Measurements from ENCODE around the gene MX2. TPM values are rescaled to one million over a fixed set of nuclear protein-coding genes. Genes with fewer than 3 reads are reported as not detected.

Gene MX2
- polyA plus RNA-seq, 2 donors: 4.2 to 5.7 TPM

DNA sequence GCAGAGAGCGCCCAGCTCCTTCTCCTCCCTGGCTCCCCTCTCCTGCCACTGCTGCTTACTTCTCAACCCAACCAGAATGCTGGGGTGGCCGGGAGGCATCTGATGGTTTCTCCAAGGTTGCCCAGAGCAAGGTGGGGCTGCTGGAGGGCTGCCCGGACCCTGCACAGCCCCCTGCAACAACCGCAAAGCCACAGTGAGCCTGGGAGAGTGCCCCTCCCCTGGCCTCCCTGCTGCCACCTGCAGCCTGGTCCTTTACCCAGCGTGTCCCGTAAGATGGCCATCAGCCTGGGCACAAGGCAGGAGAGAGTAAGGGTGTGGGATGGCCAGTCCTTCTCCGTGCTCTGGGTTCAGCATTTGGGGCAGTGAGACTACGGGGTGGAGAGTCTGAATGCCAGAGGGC, 17.0 kb downstream of the MX2 start:
- Histone ChIP-seq H3K36me3 (ENCODE audit: control insufficient read depth in 2 of 2, insufficient read depth in 2 of 2, low read length in 1 of 2) (peaks cover 0 to 6% of the 10 kb centered on the region in 2 donors), H3K27me3 (ENCODE audit: control insufficient read depth in 1 of 2, insufficient read depth in 2 of 2, low read length in 2 of 2) (no peaks in the 10 kb centered on the region), H3K27ac (ENCODE audit: low read depth in 2 of 2, low read length in 1 of 2) (no peak overlapping the region), H3K4me1 (ENCODE audit: control insufficient read depth in 2 of 2, insufficient read depth in 2 of 2, low read length in 1 of 2) (peaks cover 4 to 21% of the 10 kb centered on the region in 2 donors), H3K4me3 (ENCODE audit: low read depth in 1 of 2, low read length in 2 of 2) (no peak overlapping the region), H3K9me3 (ENCODE audit: control insufficient read depth in 2 of 2, insufficient read depth in 1 of 2, low read depth in 1 of 2, low read length in 1 of 2) (no peaks in the 10 kb centered on the region)
- WGBS, 2 donors: 88 to 91% methylated on average over 8 of the region's 8 CpGs

DNA sequence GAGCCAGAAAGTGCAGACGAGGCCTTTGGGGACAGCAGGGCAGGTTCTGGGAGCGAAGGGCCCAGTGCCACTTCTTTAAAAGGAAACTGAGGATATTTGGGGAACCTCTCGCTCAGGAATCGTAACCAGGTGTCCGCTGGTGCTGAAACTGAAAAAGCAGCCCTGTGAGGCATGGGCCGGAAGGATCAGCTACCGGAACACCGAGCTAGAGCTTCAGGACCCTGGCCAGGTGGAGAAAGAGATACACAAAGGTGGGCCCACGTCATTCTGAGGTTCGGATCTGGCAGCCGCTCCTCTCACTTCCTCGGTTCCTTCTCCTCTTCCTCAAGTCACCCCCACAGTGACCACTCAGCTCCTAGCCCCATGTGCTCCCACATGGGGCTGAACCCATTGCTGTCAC, 18.1 kb downstream of the MX2 start:
- Histone ChIP-seq H3K27me3 (ENCODE audit: control insufficient read depth in 1 of 2, insufficient read depth in 2 of 2, low read length in 2 of 2) (no peaks in the 10 kb centered on the region), H3K27ac (ENCODE audit: low read depth in 2 of 2, low read length in 1 of 2) (no peak overlapping the region), H3K4me3 (ENCODE audit: low read depth in 1 of 2, low read length in 2 of 2) (no peak overlapping the region), H3K4me1 (ENCODE audit: control insufficient read depth in 2 of 2, insufficient read depth in 2 of 2, low read length in 1 of 2) (peaks cover 4 to 21% of the 10 kb centered on the region in 2 donors), H3K36me3 (ENCODE audit: control insufficient read depth in 2 of 2, insufficient read depth in 2 of 2, low read length in 1 of 2) (peaks cover 0 to 6% of the 10 kb centered on the region in 2 donors), H3K9me3 (ENCODE audit: control insufficient read depth in 2 of 2, insufficient read depth in 1 of 2, low read depth in 1 of 2, low read length in 1 of 2) (no peaks in the 10 kb centered on the region)
- whole genome bisulfite sequencing, 2 donors: 91 to 94% methylated on average over 12 of the region's 12 CpGs

DNA sequence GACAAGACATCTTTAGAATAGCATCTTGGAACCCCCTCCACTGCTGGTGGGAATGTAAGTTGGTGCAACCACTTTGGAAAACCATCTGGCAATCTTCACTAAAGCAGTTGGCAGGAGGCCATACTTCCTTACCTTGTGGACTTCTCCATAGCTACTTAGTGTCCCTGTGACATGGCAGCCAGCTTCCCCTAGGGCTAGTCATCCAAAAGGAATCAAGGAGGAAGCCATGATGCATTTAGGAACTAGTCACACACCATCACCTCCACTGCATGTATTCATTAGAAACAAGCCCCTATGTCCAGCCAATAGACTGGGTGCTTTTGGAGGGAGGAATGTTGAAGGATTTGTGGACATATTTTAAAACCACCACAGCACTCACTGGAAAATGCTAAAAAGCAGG, 19.9 kb downstream of the MX2 start:
- no peak overlapping the region for H3K4me3 ChIP-seq (ENCODE audit: low read depth in 1 of 2, low read length in 2 of 2)
- H3K36me3 ChIP-seq (ENCODE audit: control insufficient read depth in 2 of 2, insufficient read depth in 2 of 2, low read length in 1 of 2): peaks cover 0 to 6% of the 10 kb centered on the region in 2 donors
- H3K9me3 ChIP-seq (ENCODE audit: control insufficient read depth in 2 of 2, insufficient read depth in 1 of 2, low read depth in 1 of 2, low read length in 1 of 2): no peaks in the 10 kb centered on the region
- H3K27ac ChIP-seq (ENCODE audit: low read depth in 2 of 2, low read length in 1 of 2): no peak overlapping the region
- H3K4me1 ChIP-seq (ENCODE audit: control insufficient read depth in 2 of 2, insufficient read depth in 2 of 2, low read length in 1 of 2): peaks cover 4 to 12% of the 10 kb centered on the region in 2 donors
- H3K27me3 ChIP-seq (ENCODE audit: control insufficient read depth in 1 of 2, insufficient read depth in 2 of 2, low read length in 2 of 2): no peaks in the 10 kb centered on the region

DNA sequence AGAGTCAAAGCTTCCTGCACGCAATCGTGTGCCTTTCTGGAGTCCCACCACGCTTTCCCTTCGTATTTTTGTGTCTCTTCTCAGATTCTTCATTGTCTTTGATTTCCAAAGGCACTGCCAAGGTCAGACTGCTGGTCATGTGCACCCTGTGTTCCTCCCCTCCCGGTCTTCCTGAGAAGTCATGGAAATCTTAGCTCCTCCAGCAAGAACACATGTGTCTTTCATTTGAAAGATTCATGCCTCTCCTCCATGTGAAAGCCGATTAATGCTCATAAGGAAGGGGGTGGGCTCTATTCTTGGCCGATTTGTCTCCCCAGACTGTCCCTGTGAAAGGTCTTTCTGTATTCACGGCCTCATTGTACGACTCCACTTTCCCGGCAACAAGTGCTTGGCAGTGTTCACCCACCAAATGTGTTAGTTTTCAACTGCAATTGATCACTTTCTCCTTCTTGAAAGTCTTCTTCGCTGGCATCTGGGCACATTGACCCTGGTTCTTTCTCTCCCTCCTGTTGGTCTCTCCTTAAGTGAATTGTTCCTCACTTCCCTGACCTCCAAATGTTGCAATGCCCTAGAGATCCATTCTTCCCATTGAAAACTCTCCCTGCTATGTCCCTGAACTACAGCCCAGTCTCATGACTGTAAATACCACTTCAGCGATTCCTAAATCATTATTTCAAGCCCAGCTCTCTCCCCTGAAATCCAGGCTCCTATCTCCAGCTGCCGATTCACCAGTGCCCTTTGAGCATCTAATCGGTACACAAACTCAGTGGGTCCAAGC, 25.4 kb downstream of the MX2 start:
- Histone ChIP-seq H3K4me1 (ENCODE audit: control insufficient read depth in 2 of 2, insufficient read depth in 2 of 2, low read length in 1 of 2) (no peaks in the 10 kb centered on the region), H3K36me3 (ENCODE audit: control insufficient read depth in 2 of 2, insufficient read depth in 2 of 2, low read length in 1 of 2) (peaks cover 0 to 4% of the 10 kb centered on the region in 2 donors), H3K27me3 (ENCODE audit: control insufficient read depth in 1 of 2, insufficient read depth in 2 of 2, low read length in 2 of 2) (no peaks in the 10 kb centered on the region), H3K4me3 (ENCODE audit: low read depth in 1 of 2, low read length in 2 of 2) (no peak overlapping the region), H3K9me3 (ENCODE audit: control insufficient read depth in 2 of 2, insufficient read depth in 1 of 2, low read depth in 1 of 2, low read length in 1 of 2) (peaks cover 2% of the 10 kb centered on the region in 2 donors), H3K27ac (ENCODE audit: low read depth in 2 of 2, low read length in 1 of 2) (no peak overlapping the region)
- WGBS, 2 donors: 90 to 92% methylated on average over 14 of the region's 14 CpGs

DNA sequence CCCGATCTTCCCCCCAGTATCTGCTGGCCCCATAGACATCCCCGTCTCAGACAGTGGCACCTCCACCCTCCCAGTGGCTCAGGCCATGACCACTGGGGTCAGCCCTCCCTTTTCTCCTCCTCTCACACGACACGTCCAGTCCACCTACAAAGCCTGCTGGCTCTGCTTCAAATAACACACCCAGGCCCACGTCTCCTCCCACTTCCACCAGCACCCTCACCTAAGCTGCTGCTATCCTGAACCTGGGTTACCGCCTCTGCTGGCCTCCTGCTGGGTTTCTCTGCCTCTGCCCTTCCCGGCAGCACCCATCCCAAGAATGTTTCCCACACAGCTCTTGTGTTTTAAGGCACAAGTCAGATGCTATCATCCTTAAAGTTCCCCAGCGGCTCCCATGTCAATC, 26.0 kb downstream of the MX2 start:
- Histone ChIP-seq H3K4me3 (ENCODE audit: low read depth in 1 of 2, low read length in 2 of 2) (no peak overlapping the region), H3K27ac (ENCODE audit: low read depth in 2 of 2, low read length in 1 of 2) (no peak overlapping the region), H3K27me3 (ENCODE audit: control insufficient read depth in 1 of 2, insufficient read depth in 2 of 2, low read length in 2 of 2) (no peaks in the 10 kb centered on the region), H3K9me3 (ENCODE audit: control insufficient read depth in 2 of 2, insufficient read depth in 1 of 2, low read depth in 1 of 2, low read length in 1 of 2) (peaks cover 2% of the 10 kb centered on the region in 2 donors), H3K4me1 (ENCODE audit: control insufficient read depth in 2 of 2, insufficient read depth in 2 of 2, low read length in 1 of 2) (no peaks in the 10 kb centered on the region), H3K36me3 (ENCODE audit: control insufficient read depth in 2 of 2, insufficient read depth in 2 of 2, low read length in 1 of 2) (peaks cover 0 to 4% of the 10 kb centered on the region in 2 donors)
- 85 to 87% methylated on average over 8 of the region's 8 CpGs for WGBS, 2 donors

DNA sequence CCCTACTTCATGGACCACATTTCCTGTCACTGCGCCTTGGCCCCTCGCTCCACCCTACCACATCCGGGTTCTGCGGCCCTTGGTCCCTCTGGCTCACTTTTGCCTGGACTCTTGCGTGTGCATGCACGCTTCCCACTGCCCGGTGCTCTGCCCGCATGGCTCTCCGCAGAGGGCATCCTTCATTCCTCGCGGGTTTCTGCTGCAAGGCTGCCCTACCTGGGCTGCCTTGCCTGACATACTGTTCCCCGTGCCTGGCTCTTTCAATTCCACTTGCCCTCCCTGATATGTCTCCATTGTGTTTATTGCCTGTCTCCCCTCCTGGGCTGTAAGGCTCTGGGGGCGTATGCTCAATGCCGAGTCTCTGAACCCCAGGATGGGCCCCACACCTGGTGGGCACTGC, 26.4 kb downstream of the MX2 start:
- Histone ChIP-seq H3K27ac (ENCODE audit: low read depth in 2 of 2, low read length in 1 of 2) (no peak overlapping the region), H3K4me3 (ENCODE audit: low read depth in 1 of 2, low read length in 2 of 2) (no peak overlapping the region), H3K36me3 (ENCODE audit: control insufficient read depth in 2 of 2, insufficient read depth in 2 of 2, low read length in 1 of 2) (peaks cover 0 to 4% of the 10 kb centered on the region in 2 donors), H3K4me1 (ENCODE audit: control insufficient read depth in 2 of 2, insufficient read depth in 2 of 2, low read length in 1 of 2) (no peaks in the 10 kb centered on the region), H3K9me3 (ENCODE audit: control insufficient read depth in 2 of 2, insufficient read depth in 1 of 2, low read depth in 1 of 2, low read length in 1 of 2) (peaks cover 2% of the 10 kb centered on the region in 2 donors), H3K27me3 (ENCODE audit: control insufficient read depth in 1 of 2, insufficient read depth in 2 of 2, low read length in 2 of 2) (no peaks in the 10 kb centered on the region)
- WGBS, 2 donors: 96 to 97% methylated on average over 14 of the region's 14 CpGs

DNA sequence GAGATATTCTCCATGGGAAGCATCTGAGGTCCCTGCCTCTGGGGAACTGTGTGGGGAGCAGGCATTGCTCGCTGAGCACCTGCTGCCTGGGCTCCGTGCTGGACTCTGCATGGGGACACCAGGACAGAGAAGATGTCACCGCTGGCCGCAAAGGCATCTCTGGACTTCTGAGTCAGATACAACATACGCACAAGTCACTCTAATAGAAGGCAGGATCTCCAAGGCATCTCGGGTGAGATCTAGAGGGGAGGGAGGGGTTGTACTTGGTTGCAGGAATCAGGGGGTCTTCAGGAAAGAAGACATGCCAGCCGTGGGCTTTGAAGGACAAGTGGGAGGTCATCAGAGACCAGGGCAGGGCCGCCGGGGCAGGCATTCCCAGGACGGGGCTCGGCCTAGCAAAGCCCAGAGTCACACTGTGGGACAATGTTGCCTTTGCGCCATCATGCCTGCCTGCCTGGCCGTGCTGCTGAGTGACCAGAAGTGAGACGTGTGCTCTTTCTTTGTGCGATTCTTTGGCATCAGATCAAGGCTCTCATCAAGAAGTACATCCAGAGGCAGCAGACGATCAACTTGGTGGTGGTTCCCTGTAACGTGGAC, 28.3 kb downstream of the MX2 start:
- WGBS, 2 donors: 92 to 93% methylated on average over 17 of the region's 17 CpGs
- H3K27me3 ChIP-seq (ENCODE audit: control insufficient read depth in 1 of 2, insufficient read depth in 2 of 2, low read length in 2 of 2): no peaks in the 10 kb centered on the region
- peaks cover 2% of the 10 kb centered on the region in 2 donors for H3K9me3 ChIP-seq (ENCODE audit: control insufficient read depth in 2 of 2, insufficient read depth in 1 of 2, low read depth in 1 of 2, low read length in 1 of 2)
- no peak overlapping the region for H3K4me3 ChIP-seq (ENCODE audit: low read depth in 1 of 2, low read length in 2 of 2)
- no peaks in the 10 kb centered on the region for H3K4me1 ChIP-seq (ENCODE audit: control insufficient read depth in 2 of 2, insufficient read depth in 2 of 2, low read length in 1 of 2)
- peaks cover 0 to 4% of the 10 kb centered on the region in 2 donors for H3K36me3 ChIP-seq (ENCODE audit: control insufficient read depth in 2 of 2, insufficient read depth in 2 of 2, low read length in 1 of 2)
- no peak overlapping the region for H3K27ac ChIP-seq (ENCODE audit: low read depth in 2 of 2, low read length in 1 of 2)

DNA sequence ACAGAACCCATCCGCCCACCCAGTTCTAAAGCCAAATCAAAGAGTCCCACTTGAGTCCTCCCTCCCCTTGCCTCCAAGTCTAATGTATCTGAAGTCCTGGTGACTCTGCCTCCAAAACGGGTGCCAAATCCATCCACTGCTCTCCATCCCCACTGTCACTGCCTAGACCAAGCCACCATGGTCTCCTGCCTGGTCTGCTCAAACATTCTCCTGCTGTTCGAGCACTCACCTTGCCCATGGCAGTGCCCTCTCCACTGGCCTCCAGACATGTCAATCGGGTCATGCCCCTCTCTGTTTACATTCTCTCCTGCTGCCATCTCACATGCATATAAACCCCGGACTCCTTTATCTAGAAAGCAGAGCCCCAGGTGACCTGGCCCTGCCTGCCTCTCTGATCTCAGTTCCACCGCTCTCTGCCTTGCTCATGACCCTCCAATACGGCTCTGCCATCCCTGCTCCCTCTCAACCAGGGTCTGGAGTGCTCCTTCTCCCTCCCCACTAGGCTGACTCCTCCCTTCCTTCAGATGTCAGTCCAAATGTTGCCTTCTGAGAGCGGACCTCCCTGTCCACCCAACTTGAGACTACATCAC, 32.1 kb downstream of the MX2 start:
- Histone ChIP-seq H3K4me3 (ENCODE audit: low read depth in 1 of 2, low read length in 2 of 2) (no peak overlapping the region), H3K27ac (ENCODE audit: low read depth in 2 of 2, low read length in 1 of 2) (no peak overlapping the region), H3K9me3 (ENCODE audit: control insufficient read depth in 2 of 2, insufficient read depth in 1 of 2, low read depth in 1 of 2, low read length in 1 of 2) (no peaks in the 10 kb centered on the region), H3K36me3 (ENCODE audit: control insufficient read depth in 2 of 2, insufficient read depth in 2 of 2, low read length in 1 of 2) (no peaks in the 10 kb centered on the region), H3K27me3 (ENCODE audit: control insufficient read depth in 1 of 2, insufficient read depth in 2 of 2, low read length in 2 of 2) (no peaks in the 10 kb centered on the region), H3K4me1 (ENCODE audit: control insufficient read depth in 2 of 2, insufficient read depth in 2 of 2, low read length in 1 of 2) (peaks cover 0 to 10% of the 10 kb centered on the region in 2 donors)
- 86 to 90% methylated on average over 8 of the region's 8 CpGs for WGBS, 2 donors

DNA sequence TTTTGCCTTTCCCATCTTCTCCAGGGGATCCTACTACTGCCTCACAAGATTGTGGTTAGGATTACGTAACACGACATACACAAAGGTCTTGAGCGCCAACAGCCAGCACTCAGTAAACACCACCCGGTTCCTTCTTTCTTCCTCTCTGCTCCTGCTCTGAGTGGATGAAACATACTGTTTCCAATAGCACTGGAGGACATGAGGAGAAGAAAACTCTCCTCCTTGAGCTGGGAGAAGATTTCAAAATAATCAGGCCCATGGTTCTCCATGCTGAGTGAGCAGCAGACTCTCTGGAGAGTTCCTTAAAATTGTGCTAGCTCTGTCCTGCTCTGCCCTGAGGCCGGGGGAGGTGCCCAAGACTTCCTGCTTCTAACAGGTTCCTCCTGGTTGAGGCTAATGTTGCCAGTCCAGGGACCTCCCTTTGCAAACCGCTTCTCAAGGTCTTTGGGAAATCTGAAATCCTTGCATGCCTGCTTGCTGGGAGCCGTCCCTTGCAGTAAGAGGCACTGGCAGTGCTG, 34.8 kb downstream of the MX2 start:
- H3K27ac ChIP-seq (ENCODE audit: low read depth in 2 of 2, low read length in 1 of 2): peak overlapping the region; percentile 68 to 74
- no peaks in the 10 kb centered on the region for H3K27me3 ChIP-seq (ENCODE audit: control insufficient read depth in 1 of 2, insufficient read depth in 2 of 2, low read length in 2 of 2)
- H3K4me1 ChIP-seq (ENCODE audit: control insufficient read depth in 2 of 2, insufficient read depth in 2 of 2, low read length in 1 of 2): peaks cover 0 to 10% of the 10 kb centered on the region in 2 donors
- H3K36me3 ChIP-seq (ENCODE audit: control insufficient read depth in 2 of 2, insufficient read depth in 2 of 2, low read length in 1 of 2): no peaks in the 10 kb centered on the region
- no peak overlapping the region for H3K4me3 ChIP-seq (ENCODE audit: low read depth in 1 of 2, low read length in 2 of 2)
- WGBS, 2 donors: 41 to 48% methylated on average over 7 of the region's 7 CpGs
- no peaks in the 10 kb centered on the region for H3K9me3 ChIP-seq (ENCODE audit: control insufficient read depth in 2 of 2, insufficient read depth in 1 of 2, low read depth in 1 of 2, low read length in 1 of 2)

Measured in esophagus (tissue), 2 donors.